Kidney capillary endothelial cell (primary cell): ENCODE results near the gene CACNA2D3.
"Not testable (repeated sequence)": the region's sequence is repeated elsewhere in the genome, so short reads cannot be mapped to it uniquely, and the experiment has no call there.

ENCODE experiments used
- DNase-seq: peaks from one replicate; pipeline ENCODE4 v3.0.0-alpha.2; 2018; ENCODE audit warnings: low spot score

CACNA2D3 gene

GRCh38 chr3:54574906-54575617, 452.7 kb downstream of the CACNA2D3 start:
- no peak for DNase-seq

DNA sequence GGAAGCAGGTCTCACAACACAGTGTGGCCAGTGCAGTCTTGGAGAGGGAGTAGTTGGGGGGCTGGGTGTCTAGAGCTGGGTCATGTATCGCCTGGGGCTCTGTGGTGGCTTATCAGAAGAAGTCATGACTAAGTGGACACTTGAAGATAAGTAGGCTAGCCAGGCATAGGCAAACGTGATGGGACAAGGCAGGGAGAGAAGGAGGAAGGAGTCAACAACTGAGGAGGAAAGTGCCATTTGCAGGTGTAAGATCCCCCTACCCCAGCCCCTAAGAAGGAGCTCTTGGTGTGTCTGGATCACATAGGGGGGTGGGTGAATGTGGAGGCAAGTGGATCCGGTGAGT, 453.2 kb downstream of the CACNA2D3 start:
- no peak for DNase-seq

DNA sequence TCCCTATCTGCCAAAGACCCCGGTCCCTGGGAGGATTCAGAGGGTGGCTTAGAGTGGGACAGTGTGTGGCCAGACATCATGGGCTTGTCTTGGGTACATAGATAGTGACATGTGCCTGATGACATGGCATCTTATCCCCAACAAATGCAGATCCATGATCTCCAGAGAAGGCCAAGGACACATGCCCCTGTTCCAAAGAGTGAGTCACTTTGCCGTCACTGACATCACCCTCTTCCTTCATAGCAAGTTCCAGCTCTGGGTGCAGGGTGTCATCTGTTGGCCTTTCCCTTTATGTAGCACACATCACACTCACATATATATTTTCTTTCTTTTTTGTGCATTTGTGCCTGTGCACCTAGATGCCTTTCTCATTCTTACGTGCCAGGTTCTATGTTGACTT, 455.0 kb downstream of the CACNA2D3 start:
- no peak for DNase-seq

GRCh38 chr3:54578417-54578816, 456.1 kb downstream of the CACNA2D3 start:
- DNase-seq = no peak

DNA sequence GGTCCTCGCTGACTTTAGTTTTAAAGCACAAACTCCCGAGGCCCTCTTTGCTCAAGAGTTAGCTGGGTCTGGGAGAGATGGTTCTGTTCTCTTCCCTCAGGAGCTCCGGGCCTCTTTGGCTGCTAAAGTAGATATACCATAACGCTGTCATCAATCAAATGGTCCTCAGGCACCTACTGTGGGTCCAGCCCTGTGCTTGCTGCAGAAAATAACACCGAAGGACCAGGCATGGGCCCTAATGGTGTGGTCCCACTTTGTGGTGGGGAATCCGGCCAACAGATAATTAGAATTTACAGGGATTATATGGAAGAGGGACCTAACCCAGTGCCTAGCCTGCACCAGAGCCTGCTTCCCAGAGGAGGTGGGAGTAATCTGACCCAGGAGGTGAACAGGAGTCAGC, 458.1 kb downstream of the CACNA2D3 start:
- no peak for DNase-seq

GRCh38 chr3:54582424-54582823, 460.1 kb downstream of the CACNA2D3 start:
- no peak for DNase-seq

GRCh38 chr3:54591157-54591556, 468.8 kb downstream of the CACNA2D3 start:
- DNase-seq = no peak

DNA sequence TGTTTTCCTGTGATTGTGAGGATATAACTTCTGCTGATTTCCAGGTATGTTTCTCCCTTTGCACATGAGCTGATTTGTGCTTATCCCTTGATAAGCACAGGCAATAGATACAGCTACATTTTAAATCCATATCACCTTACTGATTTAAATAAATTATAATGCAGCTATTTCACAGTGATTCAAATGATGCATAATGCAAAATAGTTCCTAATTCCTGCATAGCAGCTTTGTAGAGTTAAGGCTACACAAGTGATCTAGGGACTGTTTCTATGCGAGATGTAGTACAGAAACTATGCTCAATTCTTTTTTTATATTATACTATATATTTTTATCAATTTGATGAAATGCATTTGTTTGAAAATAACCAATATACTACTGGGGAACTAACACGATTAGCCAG, 471.3 kb downstream of the CACNA2D3 start:
- DNase-seq = no peak

- DNase-seq = no peak
These were observed 473.7 kb downstream of the CACNA2D3 start for GRCh38 chr3:54596087-54596486.

GRCh38 chr3:54599716-54600115, 477.4 kb downstream of the CACNA2D3 start:
- no peak for DNase-seq

- no peak for DNase-seq
These were observed 478.3 kb downstream of the CACNA2D3 start for GRCh38 chr3:54600441-54601204.

GRCh38 chr3:54604495-54604894, 482.1 kb downstream of the CACNA2D3 start:
- DNase-seq = no peak

- no peak for DNase-seq
These were observed 485.7 kb downstream of the CACNA2D3 start for GRCh38 chr3:54608041-54608440.

DNA sequence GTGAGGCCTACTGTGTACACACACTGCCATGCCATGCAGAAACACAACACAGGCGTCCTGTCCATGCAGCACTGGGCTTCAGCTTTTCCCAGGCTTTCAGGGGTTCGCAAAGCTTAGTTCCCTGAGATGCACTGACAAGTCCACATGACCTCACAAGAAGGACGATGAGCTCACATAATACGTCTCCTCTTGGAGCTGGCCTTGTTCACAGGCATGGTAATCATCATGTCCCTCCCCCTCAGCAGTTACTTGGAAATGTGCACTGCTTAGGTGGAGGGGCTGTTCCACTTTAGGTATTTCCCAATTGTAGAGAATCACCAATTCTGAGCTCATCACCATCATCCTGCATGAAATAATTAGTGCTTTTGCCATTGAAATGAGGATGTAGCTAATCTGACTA, 496.7 kb downstream of the CACNA2D3 start:
- no peak for DNase-seq

DNA sequence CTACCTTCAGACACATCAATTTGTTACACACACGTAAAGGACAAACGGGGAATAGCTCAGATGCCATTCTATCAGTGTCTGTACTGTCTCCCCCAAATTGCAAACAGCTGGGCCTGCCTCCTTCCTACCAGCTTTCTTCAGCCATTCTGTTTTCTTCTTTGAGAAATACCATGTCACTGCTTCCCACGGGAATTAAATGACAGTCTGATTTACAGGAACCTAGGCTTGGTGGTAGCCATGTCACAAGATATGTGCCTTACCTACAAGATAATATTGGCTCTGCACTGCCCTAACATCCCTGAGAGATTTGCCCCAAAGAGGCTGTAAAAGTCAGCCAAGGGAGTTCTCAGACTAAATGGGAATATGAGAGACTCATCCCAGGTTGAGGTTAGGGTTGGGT, 497.2 kb downstream of the CACNA2D3 start:
- DNase-seq = no peak

GRCh38 chr3:54621184-54621583, 498.8 kb downstream of the CACNA2D3 start:
- no peak for DNase-seq

GRCh38 chr3:54622678-54623077, 500.3 kb downstream of the CACNA2D3 start:
- DNase-seq = no peak

DNA sequence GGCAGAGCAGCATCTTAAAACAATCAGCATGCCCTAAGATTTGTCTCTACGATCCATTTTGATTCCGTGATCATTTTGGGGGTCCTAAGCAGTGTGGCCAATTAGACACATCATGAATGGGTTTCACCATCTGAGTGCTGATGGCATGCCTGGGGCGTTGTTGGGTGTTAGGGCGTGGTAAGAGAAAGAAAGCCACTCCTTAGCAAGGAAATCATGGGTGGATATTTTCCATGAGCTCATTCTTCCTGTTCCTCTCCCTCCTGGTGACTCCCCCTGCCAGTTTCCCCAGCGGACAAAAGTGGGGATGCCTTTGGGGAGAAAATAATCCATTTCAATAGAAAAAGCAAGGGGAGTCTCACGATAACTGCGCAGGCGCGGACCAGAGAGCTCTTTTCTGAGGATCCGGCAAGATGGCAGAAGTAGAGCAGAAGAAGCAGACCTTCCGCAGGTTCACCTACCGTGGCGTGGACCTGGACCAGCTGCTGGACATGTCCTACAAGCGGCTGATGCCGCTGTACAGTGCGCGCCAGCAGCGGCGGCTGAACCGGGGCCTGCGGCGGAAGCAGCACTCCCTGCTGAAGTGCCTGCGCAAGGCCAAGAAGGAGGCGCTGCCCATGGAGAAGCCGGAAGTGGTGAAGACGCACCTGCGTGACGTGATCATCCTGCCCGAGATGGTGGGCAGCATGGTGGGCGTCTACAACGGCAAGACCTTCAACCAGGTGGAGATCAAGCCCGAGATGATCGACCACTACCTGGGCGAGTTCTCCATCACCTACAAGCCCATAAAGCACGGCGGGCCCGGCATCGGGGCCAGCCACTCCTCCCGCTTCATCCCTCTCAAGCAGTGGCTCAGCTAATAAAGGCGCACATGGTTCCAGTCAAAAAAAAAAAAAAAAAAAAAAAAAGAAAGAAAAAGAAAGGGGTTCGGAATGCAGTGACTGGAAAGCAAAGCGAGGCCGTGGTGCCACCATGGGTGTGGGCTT, 503.7 kb downstream of the CACNA2D3 start:
- DNase-seq = no peak

DNA sequence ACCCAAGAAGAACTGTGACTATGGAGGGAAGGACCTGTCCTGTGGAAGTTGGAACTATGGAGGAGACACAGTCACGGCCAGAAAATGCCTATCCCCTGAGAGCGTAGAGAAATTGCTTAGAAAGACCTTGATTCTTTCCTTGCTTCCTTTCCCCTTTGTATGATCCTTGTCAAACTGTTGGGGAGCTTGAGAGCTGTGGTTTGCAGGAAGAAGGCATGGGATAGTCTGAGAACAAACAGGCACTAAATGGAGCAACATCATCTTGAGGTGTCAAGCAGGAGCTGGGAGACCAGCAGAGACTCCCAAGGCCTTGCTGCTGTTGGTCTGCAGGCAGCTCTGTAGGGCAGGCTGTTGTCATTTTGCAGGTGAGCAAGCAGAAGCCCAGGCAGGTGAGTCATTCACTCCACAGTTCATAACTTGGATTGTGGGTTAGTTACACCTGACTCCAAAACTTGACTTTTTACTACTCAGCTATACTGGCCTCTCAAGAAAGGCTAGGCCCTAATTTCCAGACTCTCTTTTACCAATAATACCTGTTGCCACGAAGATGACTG, 506.6 kb downstream of the CACNA2D3 start:
- no peak for DNase-seq

DNA sequence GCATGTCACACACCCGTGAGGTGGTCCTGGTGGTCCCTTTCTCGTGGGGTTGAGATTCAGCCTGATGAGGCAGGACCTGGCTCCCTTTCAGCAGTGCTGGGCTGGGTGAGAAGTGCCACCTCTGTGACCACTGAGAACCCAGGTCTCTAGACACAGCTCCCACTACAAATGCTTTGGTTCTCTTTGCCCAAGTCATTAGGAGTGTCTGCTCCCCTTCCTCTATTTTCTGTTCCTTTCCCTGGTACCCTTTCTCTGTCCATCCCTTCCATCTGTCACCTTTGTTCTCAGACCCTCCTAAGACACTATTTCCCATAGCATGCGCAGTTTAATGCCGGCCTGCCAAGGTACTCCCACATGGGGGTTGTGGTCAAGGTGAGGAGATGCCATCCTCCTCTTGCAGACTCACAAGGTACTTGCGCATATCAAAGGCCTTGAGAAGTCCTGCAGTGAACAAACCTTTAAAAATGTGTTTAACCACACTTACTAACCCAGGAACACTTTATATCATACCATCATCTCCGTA, 507.8 kb downstream of the CACNA2D3 start:
- no peak for DNase-seq

DNA sequence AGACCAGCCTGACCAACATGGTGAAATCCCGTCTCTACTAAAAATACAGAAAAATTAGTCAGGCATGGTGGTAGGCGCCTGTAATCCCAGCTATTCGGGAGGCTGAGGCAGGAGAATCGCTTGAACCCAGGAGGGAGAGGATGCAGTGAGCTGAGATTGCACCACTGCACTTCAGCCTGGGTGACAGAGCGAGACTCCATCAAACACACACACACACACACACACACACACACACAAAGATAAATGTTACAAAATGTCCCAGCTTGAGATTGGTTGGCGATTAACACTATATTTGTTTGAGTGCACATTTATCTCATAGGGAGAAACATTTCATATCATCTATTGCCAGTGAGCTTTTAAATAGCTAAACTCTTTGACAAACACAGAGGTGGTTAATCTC, 508.6 kb downstream of the CACNA2D3 start:
- DNase-seq = not testable (repeated sequence)
